GM21528 (cell line): ENCODE data around the gene SAMD9L.
"Not testable (repeated sequence)": the region's sequence is repeated elsewhere in the genome, so short reads cannot be mapped to it uniquely, and the experiment has no call there.

Source experiments
- ATAC-seq: cut with Tn5 transposase; IDR thresholded peaks from one replicate; pipeline ENCODE4 v1.9.1; 2021; ENCODE audit warnings: mild to moderate bottlenecking, moderate library complexity; ENCODE audit not compliant: unreplicated experiment, low FRiP score

The SAMD9L gene

DNA sequence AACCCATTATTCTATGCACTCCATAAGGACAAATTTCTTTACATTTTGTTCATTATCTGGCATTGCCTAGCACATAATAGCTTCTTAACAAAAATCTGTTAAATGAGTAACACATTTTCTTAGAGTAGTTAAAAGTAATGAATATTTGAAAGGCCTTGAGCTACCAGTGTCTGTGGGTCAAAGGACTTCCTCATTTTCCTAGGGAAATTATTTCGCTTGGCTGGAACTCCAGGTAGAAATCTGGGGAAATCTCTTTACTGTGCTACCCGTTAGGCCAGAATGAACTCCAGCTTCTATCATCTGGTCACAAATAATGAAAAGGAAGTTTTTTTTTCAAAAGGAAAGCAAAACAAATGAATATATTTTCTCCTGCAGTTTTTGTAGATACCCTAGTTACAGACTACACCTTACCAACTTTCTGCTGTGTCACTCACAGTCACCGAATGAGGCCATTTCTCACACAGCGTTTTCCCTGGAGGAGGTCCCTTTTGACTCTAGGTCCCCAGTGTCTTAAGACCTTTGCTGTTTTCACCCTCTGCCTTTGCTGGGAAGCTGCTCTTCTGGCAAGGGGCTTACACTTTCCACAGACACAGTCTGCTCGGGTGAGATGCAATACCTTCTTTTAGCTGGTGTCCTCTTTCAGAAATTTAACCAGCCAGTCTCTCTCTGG is 1.6 kb downstream of the SAMD9L start:
- ATAC-seq = peak; percentile 24

DNA sequence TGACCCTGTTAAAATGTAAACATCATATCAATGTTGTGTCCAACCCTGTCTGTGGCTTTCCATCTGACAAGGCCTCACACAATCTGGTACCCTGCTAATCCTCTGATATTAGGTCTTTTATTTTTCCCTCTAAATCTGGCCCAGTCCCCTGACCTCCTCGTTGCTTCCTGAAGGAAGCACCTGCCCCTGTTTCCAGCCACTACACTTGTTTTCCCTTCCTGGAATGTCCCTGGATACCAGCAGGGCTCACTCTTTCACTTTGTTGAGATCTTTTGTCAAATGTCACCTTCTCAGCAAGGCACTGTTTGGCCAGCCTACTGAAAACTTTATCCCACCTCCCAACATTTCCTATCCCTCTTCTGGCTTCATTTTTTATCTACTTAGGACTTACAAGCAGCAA is 2.1 kb downstream of the SAMD9L start:
- no peak for ATAC-seq

DNA sequence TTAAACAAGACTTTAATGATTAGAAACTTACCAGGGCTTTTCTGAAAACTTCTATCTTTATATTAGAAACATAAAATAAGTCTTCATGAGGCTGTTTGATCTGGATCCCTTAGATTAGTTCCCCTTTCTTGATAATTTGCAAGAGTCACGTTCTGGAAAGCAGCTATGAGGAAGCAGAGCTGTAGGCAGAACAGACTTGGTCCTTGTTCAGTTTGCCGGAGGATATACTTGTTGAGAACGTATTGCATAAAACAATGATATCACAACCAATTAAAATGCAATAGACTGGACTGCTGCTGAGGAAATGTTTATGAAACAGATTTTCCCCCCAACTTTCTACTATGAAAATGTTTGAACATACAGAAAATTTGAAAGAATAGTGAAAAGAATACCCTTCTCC is 2.8 kb downstream of the SAMD9L start:
- ATAC-seq = no peak

DNA sequence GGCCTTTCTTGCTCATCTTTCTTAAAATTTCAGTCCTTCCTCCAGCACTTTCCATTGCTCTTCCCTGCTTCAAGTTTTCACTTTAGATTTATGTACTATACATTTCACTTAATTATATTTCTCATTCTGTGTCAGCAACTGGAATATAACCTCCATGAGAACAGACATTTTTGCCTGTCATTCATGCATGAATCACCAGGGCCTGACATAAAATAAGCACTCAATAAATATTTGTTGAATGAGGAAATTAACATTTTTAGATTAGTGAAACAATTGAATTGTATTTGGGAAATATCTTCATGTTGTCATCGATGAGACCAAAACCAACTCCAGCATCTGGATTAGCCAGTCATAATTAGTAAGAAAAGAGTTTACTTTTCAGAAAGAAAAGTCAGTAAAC is 6.1 kb downstream of the SAMD9L start:
- ATAC-seq = no peak

DNA sequence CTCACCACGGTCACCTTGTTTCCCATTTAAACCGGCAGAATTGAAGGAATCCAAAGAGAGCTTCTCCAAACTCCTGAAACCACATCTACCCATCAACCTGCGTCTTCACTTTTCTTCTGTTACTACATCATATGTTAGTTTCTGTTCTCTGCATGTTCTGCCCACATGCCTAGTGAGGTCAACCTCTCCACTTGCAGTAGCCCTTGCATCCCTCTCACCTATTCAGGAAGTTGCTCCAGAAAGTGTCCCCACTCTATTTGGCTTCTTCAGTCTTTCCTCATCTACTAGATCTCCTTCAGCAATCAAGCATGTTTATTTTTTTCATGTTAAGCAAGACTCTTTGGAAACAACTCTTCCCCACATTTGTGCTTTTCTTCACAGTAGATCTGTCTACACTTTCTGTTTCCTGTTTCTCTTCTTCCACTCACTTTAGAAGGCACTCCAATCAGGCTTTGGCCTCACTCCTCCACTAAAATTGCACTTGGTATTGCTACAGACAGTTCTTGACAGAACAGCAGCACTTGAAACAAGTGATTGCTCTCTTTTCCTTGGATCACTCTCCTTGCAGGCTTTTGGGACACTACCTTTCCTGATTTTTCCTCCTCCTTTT is 7.5 kb downstream of the SAMD9L start:
- no peak for ATAC-seq

DNA sequence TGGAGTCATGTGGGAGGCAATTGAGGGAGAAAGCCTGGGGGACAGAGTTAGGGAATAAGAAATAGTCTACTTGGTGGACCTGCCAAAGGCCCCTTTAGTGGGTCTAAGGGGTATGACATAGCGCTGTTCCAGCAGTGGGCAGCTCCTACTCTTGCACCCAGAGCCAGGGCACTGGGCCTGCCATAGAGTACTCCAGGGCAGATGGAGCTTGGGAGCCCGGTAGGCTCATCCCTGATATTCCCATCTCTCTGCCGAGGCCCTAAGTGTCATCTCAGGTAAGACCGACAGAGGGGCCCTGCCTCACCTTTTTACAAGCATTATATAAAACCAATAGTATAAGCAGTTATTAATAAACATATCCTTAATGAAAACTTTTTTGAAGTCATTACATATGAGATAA is 9.6 kb downstream of the SAMD9L start:
- no peak for ATAC-seq

DNA sequence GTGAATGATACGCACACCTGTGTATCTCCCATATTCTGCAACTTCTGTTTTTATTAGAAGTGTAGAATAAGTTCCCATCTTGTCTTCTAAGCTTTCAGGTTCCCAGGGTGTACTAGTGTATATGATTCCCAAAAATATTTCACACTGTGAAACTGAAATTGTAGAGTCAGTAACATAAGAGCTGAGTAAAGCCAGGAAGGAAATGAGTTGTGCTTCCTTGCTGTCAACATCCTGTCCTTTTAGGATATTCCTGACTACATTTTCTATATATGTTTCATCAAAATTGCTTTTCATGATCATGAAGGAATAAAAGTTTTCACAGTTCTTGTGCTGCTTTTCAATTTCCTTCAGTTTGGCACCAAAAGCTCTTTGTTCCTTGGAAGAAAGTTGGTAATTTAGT is 15.2 kb downstream of the SAMD9L start:
- ATAC-seq = no peak

DNA sequence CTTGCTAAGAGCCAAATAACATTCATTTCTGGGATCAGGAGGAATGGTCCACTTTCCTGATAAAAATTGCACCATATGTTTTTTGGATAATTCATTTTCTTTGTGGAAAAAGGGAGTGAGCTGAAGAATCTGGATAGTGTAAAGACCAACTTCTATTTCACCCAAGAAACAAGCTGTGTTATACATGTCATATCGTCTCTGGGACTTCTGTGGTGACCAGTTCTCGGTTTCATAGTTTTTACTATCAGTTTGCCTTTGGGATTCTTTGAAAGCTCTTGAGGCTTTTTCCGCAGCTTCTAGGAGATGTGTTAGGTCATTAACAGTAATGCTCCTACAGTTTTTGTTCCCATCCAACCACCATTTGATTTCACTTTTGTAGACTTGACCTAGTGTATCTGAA is 16.0 kb downstream of the SAMD9L start:
- no peak for ATAC-seq

DNA sequence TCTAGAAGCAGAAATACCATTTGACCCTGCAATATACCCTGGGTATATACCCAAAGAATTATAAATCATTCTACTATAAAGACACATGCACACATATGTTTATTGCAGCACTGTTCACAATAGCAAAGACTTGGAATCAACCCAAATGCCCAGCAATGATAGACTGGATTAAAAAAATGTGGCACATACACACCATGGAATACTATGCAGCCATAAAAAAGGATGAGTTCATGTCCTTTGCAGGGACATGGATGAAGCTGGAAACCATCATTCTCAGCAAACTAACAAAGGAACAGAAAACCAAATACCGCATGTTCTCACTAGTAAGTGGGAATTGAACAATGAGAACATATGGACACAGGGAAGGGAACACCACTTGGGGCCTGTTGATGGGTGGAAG is 21.2 kb downstream of the SAMD9L start:
- ATAC-seq = not testable (repeated sequence)

DNA sequence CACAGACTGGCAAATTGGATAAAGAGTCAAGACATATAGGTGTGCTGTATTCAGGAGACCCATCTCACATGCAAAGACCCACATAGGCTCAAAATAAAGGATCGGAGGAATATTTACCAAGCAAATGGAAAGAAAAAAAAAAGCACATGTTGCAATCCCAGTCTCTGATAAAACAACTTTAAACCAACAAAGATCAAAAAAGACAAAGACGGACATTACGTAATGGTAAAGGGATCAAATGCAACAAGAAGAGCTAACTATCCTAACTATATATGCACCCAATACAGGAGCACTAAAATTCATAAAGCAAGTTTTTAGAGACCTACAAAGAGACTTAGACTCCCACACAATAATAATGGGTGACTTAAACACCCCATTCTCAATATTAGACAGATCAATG is 24.7 kb downstream of the SAMD9L start:
- ATAC-seq = not testable (repeated sequence)

DNA sequence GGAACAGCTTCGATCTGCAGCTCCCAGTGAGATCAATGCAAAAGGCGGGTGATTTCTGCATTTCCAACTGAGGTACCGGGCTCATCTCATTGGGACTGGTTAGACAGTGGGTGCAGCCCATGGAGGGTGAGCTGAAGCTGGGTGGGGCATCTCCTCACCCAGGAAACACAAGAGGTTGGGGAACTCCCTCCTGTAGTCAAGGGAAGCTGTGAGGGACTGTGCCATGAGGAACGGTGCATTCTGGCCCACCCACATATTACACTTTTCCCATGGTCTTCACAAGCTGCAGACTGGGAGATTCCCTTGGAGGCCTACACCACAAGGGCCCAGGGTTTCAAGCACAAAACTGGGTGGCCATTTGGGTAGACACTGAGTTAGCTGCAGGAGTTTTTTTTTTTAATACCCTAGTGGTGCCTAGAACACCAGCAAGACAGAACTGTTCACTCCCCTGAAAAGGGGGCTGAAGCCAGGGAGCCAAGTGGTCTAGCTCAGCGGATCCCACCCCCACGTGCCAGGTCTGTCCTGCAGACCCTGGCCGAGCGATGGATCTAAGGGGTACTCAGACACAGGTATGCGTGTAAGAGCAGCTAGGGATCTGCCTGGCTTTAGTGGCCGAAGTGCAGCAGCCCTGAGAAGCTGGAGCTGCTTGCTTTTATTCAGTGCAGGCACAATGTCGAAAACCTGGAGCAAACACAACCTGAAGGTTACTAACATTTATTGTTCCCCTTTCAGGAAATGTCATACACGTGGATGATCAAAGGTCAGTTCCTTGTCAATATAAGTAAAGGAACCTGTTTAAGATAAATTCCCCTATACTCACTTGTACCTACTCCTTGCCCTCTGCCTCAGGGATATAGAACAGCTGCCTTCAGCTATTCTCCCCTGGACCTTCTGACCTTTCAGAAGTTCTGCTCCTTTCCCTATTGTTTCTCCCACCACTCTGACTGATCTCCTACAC is 27.3 kb downstream of the SAMD9L start:
- ATAC-seq = no peak

DNA sequence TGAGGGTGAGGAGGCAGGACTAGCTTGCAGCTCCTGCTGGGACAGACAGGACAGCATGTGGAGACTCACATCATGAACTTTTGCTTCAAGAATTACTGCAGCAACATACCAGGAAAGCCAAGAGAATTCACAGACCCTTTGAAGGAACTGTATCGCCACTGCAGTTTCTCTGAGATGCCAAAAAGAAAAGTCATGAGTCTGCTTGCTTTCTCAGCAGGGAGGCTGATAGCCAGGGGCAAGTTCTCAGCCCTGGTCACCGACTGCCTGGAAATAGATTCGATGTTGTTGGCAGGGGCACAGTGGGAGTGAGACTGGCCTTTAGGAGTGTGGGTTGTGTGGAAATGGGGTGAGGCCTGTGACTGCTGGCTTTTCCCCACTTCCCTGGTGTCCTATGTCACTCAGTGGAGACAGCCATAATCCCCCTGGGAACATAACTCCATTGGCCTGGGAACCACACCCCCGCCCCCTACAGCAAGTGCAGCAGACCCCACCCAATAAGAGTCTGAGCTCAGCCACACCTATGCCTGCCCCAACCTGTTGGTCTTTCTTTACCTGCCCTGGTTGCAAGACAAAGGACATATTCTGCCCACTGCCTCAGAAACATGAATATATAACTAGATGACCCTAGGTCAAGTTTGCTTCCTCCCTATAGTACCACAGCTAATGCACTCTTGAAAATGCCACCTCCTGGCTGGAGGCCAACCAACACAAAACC is 28.8 kb downstream of the SAMD9L start:
- ATAC-seq = no peak

DNA sequence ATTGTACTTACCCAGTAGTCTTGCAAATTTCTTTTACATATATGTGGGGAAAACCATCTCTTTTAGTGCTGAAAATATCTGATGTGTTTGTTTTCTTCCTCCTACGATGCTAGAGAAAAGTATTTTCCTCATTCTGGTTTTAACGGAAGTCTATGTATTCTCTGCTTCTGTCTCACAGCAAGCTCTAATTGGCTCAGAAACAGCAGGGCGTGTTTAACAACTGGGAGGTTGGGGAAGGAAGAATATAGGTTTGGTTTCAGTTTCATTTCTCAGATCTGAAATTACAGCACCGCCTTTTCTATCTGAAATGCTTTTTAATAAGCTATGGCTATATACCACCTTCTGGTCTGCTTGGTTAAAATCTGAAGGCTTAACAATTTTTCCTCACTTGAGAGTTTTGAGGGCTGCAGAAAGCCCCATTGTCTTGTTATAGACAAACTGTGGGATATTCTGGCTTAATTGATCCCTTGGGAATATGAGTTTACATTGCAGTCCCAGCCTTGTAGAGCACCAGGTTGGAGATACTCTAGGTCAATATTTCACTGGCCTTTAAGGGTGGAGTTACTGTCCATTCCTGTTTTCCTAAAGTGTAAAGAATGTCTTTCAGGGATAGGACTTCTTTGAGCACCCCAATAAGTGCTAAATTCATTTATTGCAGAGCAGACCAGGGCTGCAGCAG is 30.2 kb downstream of the SAMD9L start, which contains the start of gene SAMD9:
Gene SAMD9, minus strand, starts transcription at position 128 of the 679 bp plus-strand sequence. CDS start 11,882 bp downstream, outside the sequence.
- ATAC-seq = peak; percentile 99

DNA sequence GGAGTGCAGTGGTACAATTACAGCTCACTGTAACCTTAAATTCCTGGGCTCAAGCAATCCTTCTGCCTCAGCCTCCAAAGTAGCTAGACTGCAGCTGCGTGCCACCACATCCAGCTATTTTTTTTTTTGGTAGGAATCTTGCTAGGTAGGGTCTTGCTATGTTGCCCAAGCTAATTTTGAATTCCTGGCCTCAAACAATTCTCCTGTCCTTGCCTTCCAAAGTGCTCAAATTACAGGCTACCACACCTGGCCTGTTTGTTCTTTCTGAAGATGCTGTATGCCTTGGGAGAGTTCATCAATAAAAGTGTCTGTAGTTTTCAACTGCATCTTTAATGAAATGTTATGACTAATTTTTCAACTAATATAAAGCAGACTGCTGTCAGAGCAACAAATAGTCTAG is 30.9 kb downstream of the SAMD9L start:
- ATAC-seq = peak; percentile 42

DNA sequence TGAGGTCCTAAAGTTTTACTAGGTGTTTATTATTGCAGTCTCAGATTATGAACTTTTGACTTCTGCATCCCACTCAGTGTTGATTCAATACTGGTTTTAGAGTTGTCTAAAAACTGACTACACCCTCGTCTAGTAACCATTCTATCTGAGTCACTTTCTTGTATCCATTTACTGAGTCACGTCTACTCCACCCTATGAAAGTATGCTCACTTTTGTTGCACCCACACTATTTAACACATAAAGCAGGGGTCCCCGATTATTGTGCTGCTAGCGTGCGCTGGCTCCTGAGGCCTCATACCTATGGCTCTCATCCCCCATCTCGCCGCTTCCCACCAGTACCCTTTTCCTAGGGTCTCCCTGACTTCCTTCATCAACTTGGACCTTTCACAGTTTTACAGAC is 32.4 kb downstream of the SAMD9L start:
- no peak for ATAC-seq

DNA sequence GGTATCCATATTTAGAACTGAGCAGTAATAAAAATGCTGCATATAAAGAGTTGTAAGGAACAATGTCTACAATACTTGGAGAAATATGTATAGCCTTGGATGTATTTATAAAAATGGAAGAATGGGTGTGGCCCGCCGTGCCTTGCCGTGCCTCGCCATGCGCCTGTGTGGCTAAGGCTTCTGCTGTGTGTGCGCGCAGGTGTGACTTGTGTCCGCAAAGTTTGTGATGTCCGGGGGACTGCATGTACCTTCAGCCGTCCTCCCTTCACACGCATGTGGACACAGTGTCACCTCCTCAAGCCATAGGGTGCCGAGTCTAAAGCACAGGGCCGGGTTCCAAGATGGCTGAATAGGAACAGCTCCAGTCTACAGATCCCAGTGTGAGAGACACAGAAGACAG is 40.2 kb downstream of the SAMD9L start:
- ATAC-seq = no peak

DNA sequence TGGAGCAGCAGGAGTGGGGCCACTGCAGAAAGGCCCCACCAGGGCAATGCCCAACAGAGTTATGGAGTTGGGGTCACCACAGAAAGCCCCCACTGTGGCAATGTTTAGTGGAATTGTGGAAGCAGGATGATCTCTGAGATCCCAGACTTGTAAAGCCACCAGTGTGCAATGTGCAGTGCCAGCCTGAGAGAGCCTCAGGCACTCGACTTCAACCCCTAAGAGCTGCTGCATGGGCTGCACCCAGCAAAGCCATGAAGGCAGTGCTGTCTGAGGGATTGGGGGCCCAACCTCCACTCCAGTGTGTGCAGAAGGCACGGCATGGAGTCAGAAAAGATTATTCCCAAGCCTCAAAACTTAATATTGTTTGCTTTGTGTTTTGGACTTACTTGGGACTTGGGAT is 50.8 kb downstream of the SAMD9L start:
- no peak for ATAC-seq

DNA sequence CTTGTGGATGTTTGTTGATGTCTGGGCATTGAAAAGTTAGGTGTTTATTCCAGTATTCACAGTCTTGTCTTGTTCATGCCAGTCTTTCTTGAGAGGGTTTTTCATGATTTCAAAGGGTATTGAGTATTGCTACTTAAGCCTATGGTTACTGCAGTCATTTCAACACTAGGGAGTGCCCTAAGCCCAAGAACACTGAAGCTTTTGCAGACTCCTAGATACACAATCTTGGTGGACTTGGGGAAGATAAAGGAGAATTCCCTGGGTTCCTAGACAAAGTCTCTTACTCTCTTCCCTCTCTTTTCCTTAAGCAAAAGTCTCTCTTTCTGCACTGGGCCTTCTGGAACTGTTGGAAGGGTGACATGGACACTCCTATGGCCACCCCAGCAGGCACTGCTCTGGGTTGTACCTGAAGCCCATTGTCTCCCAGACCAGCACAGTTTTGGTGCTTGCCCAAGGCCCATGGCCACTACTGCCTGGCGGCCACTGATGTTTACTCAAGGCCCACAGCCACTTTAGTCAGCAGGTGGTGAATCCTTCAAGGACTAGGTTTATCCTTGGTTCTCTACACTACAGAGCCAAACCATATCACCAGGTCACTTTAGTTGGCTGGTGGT is 55.3 kb downstream of the SAMD9L start:
- ATAC-seq = peak; percentile 70
